OCI-LY1 (cell line): ENCODE measurements around the gene CRYBG1.

Experiments
- EZH2 ChIP-seq: fragments of 200-600 bp; sonication (generic), shearing (Covaris generic); IDR thresholded peaks from 2 replicates; pipeline ENCODE4 v1.8.0; 2017; ENCODE audit warnings: borderline replicate concordance, mixed run types, mild to moderate bottlenecking, antibody characterized with exemption, low read length, moderate library complexity, mixed read lengths
- TF ChIP-seq, protein P1 (sequence below): fragments of 200-600 bp; sonication (generic), shearing (Covaris generic); IDR thresholded peaks from 2 replicates; pipeline ENCODE4 v1.5.1; 2017; ENCODE audit warnings: mild to moderate bottlenecking, antibody characterized with exemption, low read length, moderate library complexity, mixed read lengths

DNA sequence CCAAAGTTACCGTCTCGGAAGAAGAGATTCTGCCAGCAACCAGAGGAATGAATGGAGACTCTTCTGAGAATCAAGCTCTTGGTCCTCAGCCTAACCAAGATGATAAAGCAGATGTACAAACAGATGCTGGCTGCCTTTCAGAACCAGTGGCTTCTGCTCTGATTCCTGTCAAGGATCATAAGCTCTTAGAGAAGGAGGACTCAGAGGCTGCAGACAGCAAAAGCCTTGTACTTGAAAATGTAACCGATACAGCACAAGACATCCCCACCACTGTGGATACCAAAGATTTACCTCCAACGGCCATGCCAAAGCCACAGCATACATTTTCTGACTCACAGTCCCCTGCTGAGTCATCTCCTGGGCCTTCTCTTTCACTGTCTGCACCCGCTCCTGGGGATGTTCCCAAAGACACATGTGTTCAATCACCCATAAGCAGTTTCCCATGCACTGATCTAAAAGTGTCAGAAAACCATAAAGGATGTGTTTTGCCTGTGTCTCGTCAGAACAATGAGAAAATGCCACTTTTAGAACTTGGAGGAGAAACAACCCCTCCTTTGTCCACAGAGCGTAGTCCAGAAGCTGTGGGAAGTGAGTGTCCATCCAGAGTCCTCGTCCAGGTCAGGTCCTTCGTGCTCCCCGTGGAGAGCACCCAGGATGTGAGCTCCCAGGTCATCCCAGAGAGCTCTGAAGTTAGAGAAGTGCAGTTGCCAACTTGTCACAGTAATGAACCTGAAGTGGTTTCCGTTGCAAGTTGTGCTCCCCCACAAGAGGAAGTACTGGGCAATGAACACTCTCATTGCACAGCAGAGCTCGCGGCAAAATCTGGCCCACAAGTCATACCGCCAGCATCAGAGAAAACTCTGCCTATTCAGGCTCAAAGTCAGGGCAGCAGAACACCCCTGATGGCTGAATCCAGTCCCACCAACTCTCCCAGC, 159.2 kb downstream of the CRYBG1 start:
- no peak for TF ChIP-seq EZH2
- TF ChIP-seq, protein P1, sequence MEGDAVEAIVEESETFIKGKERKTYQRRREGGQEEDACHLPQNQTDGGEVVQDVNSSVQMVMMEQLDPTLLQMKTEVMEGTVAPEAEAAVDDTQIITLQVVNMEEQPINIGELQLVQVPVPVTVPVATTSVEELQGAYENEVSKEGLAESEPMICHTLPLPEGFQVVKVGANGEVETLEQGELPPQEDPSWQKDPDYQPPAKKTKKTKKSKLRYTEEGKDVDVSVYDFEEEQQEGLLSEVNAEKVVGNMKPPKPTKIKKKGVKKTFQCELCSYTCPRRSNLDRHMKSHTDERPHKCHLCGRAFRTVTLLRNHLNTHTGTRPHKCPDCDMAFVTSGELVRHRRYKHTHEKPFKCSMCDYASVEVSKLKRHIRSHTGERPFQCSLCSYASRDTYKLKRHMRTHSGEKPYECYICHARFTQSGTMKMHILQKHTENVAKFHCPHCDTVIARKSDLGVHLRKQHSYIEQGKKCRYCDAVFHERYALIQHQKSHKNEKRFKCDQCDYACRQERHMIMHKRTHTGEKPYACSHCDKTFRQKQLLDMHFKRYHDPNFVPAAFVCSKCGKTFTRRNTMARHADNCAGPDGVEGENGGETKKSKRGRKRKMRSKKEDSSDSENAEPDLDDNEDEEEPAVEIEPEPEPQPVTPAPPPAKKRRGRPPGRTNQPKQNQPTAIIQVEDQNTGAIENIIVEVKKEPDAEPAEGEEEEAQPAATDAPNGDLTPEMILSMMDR = no peak
